ENCODE results near the gene SLC22A1.

DNA sequence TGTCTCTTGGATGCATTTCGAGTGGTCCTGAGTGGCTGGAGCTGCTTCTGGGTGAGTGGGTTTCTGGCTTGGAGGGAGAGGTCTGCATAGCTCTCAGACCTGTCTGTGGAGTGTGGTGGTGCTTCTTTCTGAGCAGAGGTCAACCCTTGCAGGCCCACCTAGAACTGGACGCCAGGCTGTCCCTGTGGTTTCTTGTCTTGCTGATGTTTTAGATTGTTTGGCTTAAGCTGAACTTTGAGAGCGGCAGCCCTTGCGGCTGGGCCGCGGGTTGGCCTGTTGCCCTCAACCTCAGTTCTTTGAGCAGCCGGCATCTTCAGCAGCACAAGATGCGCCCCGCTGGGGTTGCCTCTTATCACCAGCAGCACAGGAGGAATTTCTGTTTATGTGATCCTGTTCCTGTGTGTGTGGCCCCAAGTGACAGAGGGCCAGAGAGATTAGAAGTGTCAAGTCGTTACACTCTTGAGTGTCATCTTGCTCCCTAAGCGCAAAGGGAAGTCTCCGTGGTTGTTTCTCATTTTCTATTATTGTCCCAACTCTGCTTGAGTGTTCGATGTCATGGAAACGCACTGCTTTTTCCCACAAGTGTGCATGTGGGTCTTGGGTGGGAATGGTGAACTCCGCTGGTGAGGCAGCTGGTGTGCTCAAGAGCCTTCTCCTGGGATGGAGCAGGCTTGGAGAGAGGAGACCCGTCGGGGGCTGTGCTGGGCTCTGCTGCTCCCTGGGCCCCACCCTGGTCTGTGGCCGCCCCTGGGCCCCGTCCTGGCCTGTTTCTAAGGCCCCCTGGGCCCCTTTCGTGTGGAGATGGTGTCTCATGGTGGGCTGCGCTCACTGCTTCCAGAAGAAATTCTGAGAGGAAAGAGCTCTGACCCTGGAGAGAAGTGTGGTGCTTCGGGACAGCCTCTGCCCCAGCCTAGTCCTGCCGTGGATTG lies 20.1 kb upstream of the SLC22A1 start:
- TF ChIP-seq, protein P1, sequence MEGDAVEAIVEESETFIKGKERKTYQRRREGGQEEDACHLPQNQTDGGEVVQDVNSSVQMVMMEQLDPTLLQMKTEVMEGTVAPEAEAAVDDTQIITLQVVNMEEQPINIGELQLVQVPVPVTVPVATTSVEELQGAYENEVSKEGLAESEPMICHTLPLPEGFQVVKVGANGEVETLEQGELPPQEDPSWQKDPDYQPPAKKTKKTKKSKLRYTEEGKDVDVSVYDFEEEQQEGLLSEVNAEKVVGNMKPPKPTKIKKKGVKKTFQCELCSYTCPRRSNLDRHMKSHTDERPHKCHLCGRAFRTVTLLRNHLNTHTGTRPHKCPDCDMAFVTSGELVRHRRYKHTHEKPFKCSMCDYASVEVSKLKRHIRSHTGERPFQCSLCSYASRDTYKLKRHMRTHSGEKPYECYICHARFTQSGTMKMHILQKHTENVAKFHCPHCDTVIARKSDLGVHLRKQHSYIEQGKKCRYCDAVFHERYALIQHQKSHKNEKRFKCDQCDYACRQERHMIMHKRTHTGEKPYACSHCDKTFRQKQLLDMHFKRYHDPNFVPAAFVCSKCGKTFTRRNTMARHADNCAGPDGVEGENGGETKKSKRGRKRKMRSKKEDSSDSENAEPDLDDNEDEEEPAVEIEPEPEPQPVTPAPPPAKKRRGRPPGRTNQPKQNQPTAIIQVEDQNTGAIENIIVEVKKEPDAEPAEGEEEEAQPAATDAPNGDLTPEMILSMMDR (IDR thresholded peaks at IDR 0.05) = no peak
- no peak for TF ChIP-seq POLR2A (IDR thresholded peaks at IDR 0.05)
